Cardiac fibroblast (primary cell): ENCODE results near the gene CD19.
"Not testable (repeated sequence)": the region's sequence is repeated elsewhere in the genome, so short reads cannot be mapped to it uniquely, and the experiment has no call there.

Experiments used
- DNase-seq, 2 donors: peaks; one replicate each; pipeline versions ENCODE4 v3.0.0 to v3.0.0-alpha.2; 2010; ENCODE audit warnings: low read depth in 2 of 2
- H3K4me3 ChIP-seq, 2 donors: replicated peaks in 1 of 2; 1 replicate in 1 of 2; 2 replicates in 1 of 2; pipeline ENCODE4 v1.5.1; 2011; ENCODE audit warnings: low read depth in 2 of 2, low read length in 2 of 2, mild to moderate bottlenecking in 2 of 2, moderate library complexity in 1 of 2
- TF ChIP-seq, protein P1 (sequence below): IDR thresholded peaks from one replicate; pipeline ENCODE4 v1.5.1; 2011; ENCODE audit warnings: low read depth, mild to moderate bottlenecking, low read length, inconsistent platforms

CD19 gene

GRCh38 chr16:28924762-28925385, 6.9 kb upstream of the CD19 start, which contains the start of gene RABEP2:
Gene RABEP2 (minus strand): TSS chr16:28925238. CDS start chr16:28925163, 75 bp downstream.
- TF ChIP-seq, protein P1, sequence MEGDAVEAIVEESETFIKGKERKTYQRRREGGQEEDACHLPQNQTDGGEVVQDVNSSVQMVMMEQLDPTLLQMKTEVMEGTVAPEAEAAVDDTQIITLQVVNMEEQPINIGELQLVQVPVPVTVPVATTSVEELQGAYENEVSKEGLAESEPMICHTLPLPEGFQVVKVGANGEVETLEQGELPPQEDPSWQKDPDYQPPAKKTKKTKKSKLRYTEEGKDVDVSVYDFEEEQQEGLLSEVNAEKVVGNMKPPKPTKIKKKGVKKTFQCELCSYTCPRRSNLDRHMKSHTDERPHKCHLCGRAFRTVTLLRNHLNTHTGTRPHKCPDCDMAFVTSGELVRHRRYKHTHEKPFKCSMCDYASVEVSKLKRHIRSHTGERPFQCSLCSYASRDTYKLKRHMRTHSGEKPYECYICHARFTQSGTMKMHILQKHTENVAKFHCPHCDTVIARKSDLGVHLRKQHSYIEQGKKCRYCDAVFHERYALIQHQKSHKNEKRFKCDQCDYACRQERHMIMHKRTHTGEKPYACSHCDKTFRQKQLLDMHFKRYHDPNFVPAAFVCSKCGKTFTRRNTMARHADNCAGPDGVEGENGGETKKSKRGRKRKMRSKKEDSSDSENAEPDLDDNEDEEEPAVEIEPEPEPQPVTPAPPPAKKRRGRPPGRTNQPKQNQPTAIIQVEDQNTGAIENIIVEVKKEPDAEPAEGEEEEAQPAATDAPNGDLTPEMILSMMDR, result no peak
- peak; percentile 90 to 91 for DNase-seq
- peak within 1 kb of the TSS; percentile 65 to 78 for H3K4me3 ChIP-seq

GRCh38 chr16:28925386-28926228, 6.2 kb upstream of the CD19 start:
- DNase-seq, result peak; percentile 84 to 85
- peak overlapping the region; percentile 65 to 78 for H3K4me3 ChIP-seq
- TF ChIP-seq, protein P1, result no peak

DNA sequence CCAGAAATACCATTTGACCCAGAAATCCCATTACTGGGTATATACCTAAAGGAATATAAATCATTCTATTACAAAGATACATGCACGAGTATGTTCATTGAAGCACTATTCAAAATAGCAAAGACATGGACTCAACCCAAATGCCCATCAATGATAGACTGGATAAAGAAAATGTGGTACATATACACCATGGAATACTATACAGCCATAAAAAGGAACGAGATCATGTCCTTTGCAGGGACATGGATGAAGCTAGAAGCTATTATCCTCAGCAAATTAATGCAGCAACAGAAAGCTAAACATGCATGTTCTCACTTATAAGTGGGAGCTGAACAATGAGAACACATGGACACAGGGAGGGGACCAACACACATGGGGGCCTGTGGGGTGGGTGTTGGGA, 5.5 kb upstream of the CD19 start:
- H3K4me3 ChIP-seq, DNase-seq: not testable (repeated sequence)

DNA sequence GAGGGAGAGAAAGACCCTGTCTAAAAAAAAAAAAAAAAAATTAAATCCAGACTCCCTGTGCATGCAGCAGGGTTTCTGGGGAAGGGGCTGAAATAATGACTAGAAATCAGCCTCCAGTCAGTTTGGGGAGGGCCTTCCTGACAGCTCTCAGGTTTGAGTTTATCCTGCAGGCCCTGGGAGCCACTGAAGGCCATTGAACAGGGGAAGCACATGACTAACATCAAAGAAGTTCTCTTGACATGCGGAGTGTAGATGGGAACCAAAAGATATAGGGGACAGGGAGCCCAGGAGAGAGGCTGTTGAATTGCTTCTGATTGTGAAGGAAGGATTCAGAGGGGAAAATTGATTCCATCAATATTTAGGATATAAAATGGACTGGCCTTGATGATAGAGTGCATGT, 4.0 kb upstream of the CD19 start:
- TF ChIP-seq, protein P1, result no peak
- H3K4me3 ChIP-seq, result no peak overlapping the region
- DNase-seq, result no peak

DNA sequence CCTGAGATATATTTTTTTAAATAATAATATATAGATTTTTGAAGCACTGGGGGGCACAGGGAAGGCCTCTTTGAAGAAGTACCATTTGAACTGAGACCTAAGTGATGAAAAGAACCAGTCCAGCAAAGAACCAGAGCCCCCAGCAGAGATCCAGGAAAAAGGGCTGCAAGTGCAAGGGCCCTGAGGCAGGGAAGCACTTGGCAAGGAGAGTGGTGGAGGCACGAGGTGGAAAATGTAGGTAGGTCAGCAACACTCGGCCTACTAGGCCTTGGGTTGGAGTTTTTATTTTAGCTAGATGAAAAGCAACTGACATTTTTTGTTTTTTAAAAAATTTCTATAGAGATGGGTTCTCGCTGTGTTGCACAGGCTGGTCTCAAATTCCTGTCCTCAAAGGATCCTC, 1.6 kb upstream of the CD19 start:
- H3K4me3 ChIP-seq, result no peak overlapping the region
- no peak for DNase-seq
- TF ChIP-seq, protein P1, result no peak

DNA sequence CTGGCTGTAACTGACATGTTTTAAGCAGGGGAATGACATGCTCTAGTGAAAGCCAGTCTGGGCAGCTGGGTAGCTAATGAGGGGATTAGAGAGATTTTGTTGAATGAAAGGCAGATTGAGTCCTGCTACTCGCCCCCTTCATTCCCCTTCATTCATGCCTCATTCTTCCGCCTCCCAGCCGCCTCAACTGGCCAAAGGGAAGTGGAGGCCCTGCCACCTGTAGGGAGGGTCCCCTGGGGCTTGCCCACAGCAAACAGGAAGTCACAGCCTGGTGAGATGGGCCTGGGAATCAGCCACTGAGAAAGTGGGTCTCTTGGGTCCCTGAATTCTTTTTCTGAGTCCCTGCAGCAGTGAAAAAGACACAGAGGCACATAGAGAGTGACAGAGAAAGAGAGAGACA, 1.1 kb upstream of the CD19 start:
- H3K4me3 ChIP-seq, result no peak overlapping the region
- DNase-seq, result no peak
- TF ChIP-seq, protein P1, result no peak

DNA sequence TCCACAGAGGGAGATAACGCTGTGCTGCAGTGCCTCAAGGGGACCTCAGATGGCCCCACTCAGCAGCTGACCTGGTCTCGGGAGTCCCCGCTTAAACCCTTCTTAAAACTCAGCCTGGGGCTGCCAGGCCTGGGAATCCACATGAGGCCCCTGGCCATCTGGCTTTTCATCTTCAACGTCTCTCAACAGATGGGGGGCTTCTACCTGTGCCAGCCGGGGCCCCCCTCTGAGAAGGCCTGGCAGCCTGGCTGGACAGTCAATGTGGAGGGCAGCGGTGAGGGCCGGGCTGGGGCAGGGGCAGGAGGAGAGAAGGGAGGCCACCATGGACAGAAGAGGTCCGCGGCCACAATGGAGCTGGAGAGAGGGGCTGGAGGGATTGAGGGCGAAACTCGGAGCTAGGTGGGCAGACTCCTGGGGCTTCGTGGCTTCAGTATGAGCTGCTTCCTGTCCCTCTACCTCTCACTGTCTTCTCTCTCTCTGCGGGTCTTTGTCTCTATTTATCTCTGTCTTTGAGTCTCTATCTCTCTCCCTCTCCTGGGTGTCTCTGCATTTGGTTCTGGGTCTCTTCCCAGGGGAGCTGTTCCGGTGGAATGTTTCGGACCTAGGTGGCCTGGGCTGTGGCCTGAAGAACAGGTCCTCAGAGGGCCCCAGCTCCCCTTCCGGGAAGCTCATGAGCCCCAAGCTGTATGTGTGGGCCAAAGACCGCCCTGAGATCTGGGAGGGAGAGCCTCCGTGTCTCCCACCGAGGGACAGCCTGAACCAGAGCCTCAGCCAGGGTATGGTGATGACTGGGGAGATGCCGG, 769 bp downstream of the CD19 start:
- TF ChIP-seq, protein P1, result no peak
- no peak for DNase-seq
- no peak overlapping the region for H3K4me3 ChIP-seq
